GM21423 (cell line): ENCODE measurements around the gene PIGV.
A peak's percentile ranks its signal among the peaks of the same experiment; 100 is the strongest.

Source experiments
- ATAC-seq: cut with Tn5 transposase; IDR thresholded peaks from one replicate; pipeline ENCODE4 v1.9.1; 2021; ENCODE audit warnings: mild to moderate bottlenecking, moderate library complexity; ENCODE audit not compliant: unreplicated experiment

The PIGV gene

DNA sequence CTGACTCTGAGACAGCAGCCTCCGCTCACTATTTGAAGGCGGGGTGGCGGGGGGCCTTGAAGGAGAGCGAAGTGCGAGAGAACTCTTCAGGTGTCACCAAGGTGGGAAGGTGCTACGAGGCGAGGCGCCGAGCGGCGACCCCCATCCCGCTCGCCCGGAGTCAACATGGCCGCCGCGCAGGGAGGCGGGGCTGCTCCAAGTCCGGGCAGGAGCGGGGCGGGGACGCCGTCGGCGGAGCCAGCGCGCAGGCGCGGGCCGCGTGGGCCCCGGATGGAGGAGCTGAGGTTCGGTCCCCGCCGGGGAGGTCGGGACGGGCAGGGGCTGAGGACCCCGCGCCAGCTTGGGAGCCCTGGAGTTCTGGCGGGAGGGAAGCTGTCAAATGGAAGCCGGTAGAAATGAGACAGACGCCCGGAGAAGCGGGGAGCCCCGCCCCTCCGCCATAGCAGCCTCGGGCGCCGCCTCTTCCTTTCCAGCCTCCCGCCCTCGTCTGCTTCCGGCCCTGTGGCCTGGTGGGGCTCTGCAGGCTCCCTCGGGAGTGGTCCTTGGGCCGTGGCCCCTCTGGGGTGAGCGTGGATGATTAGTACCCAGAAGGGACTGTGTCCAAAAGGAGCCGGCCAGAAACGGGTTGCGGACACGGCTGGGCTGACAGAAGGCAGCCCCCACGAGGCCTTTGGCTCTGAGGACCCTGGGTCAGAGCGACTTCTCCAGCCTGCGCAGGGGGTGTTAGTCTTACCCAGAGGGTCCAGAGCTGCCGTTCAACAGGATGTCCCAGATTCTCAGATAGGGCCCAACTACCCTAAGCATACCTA, at the start of gene PIGV:
Gene PIGV (plus strand): TSS at position 245 of the 809 bp plus-strand sequence. CDS start 2,866 bp downstream, outside the sequence.
- peak; percentile 59 for ATAC-seq

DNA sequence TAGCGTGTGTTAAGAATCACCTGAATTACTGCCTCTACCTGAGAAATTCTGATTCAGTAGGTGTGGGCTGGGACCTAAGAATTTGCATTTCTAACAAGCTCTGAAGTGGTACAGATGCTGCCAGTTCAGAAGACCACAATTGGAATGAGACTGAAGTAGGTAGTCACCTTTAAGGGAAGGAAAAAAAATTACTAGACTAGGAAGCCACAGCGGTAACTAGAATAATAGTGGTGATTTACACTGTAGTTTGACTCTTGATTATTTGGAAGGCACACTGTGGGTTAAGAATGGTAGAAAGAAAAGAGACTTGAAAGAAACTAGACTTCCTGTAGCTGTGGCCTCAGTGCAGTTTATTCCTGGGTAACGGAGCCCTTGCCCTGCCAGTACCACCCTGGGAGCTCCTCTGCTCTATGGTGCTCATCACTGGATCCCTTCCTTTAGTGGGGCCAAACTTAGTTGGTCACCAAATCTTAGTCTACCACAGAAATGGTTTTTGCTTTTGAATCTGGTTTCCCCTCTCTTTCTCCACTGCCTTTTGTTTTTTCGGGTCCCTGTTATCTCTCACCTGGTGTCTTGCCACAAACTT, 48.3 kb upstream of the PIGV start:
- ATAC-seq, result no peak

DNA sequence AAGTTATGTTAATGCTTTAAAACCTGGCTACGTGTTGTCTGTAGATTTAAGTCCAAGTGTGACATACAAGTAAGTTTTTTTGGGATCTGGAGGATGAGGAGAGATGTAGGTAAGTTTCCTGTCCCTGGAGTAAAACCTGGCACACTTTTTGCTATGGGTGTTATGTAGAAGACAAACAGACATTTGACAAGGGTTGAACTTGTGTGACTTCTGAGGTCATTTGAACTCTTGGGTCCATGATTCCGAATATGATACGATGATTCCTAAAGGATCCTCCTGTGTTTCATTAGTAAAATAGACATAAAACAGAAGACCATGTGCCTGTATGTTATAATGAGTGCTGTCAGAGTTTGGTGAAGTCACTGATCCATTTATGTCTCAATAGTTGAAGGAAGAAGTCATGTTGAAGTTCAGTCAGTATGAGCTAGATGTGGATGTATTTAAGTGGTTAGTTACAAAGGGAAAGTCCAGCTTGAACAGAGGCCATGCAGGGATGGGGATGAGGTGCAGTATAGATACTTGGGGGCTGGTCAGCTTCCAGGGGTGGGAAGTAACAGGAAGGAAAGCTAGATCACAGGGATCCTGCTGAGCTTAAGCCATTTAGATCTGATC, 47.6 kb upstream of the PIGV start:
- no peak for ATAC-seq

DNA sequence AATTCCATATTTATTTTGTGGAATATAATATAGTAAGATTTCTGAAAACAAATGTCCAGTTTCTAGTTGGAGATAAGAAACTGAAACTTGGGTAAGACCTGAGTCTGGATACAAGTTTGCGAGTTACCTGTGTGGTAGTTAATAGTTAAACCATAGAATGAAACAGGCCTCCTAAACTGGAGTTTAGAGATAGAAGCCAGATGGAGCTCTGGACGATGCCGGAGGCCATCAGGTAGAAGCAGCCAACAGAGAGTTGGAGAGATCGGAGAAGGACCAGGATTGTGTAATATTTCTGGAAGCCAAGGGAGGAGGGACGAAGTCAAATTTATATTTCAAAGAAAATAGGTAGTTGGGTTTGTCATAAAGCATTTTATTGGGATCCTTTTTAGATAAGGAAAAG, 46.8 kb upstream of the PIGV start:
- no peak for ATAC-seq

DNA sequence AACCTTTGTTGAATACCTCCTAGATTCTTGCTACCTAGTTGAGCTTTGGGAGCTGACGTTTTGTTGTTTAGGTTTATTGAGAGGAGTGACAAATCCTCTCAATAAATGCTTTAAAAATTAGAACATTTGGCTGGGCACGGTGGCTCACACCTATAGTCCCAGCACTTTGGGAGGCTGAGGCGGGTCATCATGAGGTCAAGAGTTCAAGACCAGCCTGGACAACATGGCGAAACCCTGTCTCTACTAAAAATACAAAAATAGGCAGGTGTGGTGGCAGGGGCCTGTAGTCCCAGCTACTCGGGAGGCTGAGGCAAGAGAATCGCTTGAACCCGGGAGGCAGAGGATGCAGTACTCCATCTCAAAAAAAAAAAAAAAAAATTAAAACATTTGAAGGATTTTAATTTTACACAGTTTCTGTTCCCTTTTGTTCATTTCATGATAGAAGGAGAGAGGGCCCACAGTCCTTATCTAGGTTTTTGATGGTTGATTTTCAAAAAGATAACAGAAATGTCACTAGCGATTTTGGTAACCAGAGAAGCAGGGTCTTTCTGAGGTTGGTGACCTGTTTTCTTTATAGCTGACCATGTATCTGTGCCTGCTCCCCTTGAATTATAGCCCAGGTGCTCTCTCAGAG, 44.2 kb upstream of the PIGV start:
- ATAC-seq, result no peak

DNA sequence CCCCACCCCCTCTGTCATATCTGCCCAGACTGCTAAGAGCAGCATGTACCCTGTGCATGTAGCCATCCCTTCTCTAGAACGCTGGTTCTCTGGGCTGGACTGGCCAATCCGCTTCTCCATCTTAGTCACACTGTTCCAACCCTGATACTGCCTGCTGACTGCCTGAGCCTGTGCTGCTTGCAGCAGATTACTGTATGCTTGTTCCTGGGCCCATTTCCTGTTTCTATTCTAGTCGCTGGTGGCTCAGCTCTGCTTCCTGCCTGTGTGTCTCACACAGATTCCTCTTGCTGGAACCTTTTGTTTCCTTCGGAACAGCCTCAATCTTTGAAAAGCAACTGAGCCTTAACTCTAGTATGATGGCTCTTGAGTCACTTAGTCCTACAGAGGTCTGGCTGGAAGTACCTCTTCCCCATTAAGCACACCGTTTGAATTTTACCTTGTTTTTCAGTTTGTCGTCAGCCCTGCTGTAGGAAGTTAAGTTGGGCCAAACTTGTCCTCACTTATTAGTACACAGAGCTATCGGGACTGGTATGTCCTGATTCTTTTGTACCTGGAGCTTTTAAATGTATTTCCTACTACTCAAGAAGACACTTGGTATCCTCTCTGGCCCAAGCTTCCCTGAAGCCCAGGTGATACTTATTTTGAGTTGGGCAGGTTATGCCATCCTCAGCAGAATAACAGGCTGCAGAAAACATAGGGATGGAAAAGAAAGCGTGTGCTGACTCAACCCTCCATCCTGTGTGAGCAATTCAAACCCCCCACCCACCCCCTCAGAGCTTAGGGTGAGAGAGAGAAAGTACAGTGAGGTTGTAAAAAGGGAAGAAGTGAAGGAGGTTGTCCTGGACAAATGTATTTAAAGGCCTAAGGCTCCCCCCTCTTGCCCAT, 43.4 kb upstream of the PIGV start:
- ATAC-seq, result peak; percentile 94

DNA sequence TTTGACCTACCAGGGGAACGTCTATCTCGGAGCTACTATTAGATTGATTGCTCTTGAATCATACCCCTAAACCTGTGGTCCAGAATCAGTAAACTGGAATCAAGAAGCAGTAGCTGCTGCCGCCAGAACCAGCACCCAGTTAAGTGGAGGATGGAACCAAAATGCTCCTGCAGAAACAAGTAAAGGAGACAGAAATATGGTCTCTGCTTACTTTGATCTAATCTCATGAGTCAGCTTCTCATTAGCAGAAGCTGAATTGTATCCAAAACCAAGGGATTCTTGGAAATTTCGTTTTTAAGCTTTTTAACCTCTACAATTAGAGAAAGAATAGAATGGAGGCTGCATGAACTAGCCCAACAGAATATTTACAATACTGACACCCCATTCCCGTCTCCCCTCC, 42.6 kb upstream of the PIGV start:
- ATAC-seq, result no peak

DNA sequence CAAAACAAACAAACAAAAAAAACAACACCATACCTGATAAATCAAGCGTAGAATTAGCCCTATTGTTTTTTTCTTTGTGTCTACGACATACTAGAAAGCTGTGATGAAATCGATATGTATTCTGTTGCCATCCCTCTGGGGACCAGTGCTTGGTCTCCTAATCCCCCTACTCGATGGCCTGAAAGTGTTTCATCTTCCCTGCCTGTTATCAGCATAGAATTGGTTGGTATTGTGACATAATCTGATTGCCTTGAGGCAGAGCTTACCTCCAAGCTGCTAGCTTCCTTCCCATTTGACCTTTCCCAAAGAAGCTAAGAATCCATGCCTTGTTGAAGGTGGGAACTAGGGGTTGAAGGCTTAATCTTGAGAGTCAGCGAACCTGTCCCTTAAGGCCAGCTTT, 40.7 kb upstream of the PIGV start:
- no peak for ATAC-seq

DNA sequence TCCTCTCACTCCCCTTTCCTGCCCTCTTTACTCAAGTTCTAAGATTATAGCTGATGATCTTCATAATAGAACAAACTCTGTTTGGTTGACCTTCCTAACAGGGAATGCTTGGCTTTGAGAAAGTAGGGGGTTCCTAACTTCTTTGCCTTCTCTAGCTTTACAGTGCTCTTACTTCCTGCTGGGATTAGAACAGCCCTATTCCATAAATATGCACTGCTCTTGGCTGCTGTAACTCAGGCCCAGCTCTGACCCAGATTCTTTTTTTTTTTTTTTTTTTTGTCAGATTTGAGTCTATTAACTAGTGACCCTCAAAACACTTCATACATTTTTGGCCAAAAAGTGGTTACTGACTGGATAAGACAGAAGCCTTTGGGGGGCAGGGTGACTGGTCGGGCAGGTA, 39.4 kb upstream of the PIGV start:
- no peak for ATAC-seq

DNA sequence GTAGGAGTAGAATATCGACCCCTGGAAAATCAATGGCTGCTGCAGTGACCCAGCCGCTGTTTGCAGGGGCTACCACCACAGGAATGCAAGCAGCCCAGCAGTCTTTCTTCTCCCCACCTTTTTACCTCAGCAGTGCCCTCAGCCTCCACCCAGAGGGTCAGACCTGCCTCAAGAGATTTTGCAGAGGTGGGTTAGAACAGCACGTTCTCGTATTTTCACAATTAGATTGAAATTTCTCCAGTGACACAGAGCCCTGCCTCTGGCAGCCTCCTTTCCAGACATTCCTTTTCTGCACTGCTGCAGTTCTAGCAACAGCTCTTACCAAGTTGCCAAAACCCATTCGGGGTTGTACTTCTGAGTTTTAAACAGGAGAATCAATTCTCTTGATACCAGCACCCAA, 38.3 kb upstream of the PIGV start:
- ATAC-seq, result no peak

DNA sequence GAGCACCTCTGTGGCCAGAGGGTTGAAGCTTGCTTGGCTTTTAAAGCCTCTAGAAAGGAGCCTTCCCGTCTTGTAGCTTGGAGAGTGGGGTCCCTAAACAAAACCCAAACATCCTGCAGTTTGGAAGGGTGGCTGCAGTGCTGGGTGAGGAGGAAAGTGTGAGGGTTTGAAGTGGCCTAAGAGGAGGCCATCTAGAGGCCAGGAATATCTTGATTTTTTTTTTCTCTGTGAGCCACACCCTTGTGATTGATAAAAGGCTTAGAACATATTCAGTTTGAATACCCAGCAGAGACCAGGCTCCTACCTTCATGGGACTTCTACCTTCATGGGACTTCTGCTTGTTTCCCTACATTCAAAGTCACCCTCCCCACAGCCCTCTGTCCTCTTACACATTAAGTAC, 37.3 kb upstream of the PIGV start:
- no peak for ATAC-seq

DNA sequence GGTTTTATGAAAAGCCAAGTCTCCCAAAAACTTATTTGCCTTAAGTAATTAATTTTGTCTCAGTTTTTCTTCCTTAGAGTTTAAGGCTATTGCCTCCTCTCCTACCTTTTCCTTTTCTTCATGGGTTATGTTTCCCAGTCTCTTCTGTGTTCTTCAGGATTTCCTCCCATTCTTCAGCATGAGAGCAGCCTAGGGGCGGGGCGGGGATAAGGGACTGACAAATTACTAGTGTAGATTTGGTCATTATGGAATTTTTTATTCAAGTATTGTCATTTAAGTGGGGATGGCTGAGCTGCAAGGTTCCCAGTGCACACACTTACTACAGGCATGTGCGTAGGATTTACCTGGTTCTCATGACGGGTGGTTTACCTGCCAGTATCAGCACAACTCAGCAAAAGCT, 35.2 kb upstream of the PIGV start:
- ATAC-seq, result no peak

DNA sequence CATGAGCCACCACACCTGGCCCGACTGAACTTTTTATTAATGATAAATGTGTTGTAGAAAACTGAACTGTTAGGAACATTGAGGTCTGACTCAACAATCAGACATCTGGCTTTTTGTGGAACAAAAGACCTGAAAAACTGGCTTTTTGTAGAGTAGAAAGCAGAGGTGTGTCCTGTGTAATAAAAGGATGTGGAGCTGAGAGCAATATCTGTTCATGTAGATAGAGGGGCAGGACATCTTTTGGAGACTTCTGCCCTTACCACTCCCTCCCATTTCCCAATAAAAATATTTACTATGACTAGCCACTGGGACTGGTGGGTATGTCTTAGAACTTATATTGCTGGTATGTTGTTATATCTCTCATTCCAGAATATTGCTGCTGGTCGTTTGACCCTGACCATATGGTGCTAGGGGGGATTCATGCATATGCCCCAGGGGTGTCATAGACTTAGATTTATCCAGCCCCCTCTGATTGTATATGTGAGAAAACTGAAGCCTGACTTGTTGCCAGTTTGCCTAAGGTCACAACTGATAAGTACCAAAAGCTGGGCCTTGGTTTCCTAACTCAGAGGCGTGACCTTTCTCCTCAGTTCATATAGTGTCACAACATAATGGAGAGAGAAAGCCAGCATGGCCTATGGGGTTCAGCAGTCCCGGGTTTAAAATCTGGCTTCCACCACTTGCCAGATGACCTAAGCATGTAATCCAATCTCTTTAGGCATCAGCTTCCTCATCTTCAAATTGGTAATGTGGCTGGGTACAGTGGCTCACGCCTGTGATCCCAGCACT, 33.5 kb upstream of the PIGV start:
- ATAC-seq, result no peak

DNA sequence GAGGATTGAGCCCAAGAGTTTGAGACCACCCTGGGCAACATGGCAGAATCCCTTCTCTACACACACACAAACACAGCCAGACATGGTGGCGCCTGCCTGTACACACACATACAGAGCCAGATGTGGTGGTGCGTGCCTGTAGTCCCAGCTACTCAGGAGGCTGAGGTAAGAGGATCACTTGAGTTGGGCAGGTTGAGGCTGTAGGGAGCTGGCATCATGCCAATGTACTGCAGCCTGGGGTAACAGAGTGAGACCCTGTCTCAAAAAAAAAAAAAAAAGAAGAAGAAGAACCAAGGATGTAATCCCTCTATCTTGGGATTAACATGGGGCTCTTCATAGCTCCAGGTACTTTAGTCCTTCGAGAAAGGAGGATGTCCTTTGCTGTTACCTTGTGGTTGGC, 29.4 kb upstream of the PIGV start:
- ATAC-seq, result no peak

DNA sequence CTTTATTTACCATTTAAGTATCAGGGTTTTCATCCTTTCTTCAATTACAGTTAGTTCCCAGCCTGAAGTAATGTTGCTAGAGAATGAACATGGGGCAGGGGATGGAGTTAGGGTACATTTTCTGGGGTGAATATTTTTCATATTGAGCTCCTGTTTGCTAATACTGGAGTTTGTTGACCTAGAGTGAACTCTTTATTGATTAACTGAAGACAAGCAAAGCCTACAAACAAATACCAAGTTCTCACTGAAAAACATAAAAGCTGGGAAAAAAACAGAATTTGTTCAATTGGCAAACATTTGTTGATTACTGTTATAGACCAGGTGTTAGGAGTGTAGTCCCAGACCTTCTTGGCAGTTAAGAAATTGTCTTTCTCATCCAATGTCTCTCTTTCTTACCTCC, 28.2 kb upstream of the PIGV start:
- no peak for ATAC-seq

DNA sequence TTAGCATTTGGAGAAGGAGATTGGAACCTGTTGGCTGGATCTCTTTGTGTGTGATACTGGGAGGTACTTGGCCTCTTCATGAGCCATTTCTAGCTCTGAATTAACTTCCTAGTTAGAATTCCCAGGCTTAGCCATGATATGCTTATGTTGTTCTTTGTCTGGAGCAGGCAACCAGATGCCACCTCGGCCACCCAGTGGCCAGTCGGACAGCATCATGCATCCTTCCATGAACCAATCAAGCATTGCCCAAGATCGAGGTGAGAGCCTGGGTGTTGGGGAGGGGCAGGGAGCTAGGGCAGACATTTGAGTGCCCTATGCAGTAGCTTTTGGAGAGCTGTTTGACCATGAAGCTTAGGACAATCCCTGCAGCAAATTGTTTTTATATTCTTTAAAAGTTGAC, 26.5 kb upstream of the PIGV start:
- no peak for ATAC-seq

DNA sequence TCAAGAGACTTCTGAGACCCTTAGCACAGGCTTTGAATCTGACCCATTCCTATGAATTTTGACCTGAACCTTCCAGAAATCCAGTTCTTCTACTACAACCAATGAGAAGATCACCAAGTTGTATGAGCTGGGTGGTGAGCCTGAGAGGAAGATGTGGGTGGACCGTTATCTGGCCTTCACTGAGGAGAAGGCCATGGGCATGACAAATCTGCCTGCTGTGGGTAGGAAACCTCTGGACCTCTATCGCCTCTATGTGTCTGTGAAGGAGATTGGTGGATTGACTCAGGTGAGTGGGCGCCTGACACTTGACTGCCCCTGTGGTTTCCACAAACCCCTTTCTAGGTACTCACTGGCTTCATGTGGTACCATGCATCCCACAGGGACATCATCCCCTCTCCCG, 20.0 kb upstream of the PIGV start:
- no peak for ATAC-seq

DNA sequence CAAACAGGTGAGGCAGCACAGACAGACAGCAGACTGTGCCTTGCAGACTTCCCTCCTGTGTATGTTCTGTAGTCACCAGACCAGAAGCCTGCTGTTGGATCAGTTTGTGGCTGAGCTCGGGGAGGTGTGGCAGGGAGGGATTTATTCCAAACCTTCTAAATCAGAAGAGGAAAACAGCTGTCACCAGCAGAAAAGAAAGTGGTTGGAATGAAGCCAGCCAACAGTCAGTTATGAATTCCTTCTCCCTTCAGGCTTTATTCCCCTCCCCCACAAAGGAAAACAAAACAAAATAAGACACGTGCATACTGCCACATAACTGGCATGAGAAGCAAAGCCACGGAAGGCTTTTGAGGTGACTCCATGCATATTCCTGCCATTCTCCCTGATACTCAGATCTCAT, 19.0 kb upstream of the PIGV start:
- ATAC-seq, result no peak

DNA sequence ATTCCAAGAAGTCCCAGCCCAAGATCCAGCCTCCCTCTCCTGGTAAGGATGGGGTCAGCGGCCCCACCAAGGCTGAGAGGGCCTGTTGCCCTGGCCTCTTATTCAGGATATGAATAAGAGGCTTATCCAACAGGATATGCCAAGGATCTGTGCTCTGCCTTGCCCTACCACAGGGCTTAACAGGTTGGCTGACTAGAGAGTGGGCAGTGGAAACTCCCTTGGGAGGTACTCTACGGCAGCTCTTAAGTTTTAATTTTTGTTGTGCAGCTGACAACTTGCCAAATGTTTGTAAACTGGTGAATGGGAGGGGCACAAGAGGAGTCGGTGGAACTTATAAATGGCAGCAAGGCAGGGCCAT, 16.5 kb upstream of the PIGV start:
- ATAC-seq, result no peak

DNA sequence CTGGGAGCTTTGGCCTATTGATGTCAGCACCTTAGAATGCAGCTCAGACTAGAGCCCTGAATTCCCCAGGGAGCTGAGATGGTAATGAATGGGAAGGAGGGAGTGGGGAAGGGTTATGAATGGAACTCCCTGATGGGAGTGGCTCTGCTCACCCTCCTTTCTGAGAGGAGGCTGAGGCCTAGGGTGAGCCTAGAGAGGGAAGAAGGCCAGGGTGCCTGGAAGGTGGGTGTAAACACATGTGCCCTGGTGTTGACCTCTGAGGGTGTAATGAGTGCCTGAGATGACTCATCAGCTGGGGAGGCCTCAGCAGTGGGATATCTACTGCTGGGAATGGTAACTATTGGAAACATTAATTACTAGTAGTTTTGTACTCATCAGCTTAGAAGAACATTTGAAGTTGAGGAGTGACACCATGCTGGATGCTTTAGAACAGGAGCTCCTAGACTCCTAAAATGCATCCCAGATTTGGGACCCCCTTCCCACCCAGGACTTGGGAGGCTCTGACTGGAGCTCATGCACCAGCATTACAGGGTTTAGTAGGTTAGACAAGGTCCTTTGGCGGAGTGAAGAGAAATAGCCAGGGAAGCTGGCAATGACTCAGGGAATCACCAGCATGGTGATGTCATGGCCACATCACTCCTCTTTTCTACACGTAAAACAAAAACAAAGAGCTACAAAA, 16.0 kb upstream of the PIGV start:
- no peak for ATAC-seq
